GM19351 (cell line): ENCODE results near the gene RDH8.

ENCODE experiments used
- ATAC-seq: cut with Tn5 transposase; IDR thresholded peaks from one replicate; pipeline ENCODE4 v1.9.1; 2021; ENCODE audit warnings: mild to moderate bottlenecking, moderate library complexity; ENCODE audit not compliant: unreplicated experiment

RDH8 gene

GRCh38 chr19:10036601-10037071, 23.4 kb downstream of the RDH8 start:
- no peak for ATAC-seq

GRCh38 chr19:10037367-10037766, 24.1 kb downstream of the RDH8 start:
- no peak for ATAC-seq

GRCh38 chr19:10037809-10038208, 24.5 kb downstream of the RDH8 start:
- ATAC-seq: no peak

- no peak for ATAC-seq
Observed at GRCh38 chr19:10043286-10043927, 30.1 kb downstream of the RDH8 start.

- ATAC-seq: no peak
Observed at GRCh38 chr19:10044390-10044789, 31.1 kb downstream of the RDH8 start.

- ATAC-seq: no peak
Observed at GRCh38 chr19:10045371-10045770, 32.1 kb downstream of the RDH8 start.

- ATAC-seq: no peak
Observed at GRCh38 chr19:10049626-10050025, 36.3 kb downstream of the RDH8 start.

- ATAC-seq: no peak
Observed at GRCh38 chr19:10052602-10053360, 39.5 kb downstream of the RDH8 start.

- no peak for ATAC-seq
Observed at GRCh38 chr19:10061717-10062310, 48.5 kb downstream of the RDH8 start.

GRCh38 chr19:10068205-10068604, 54.9 kb downstream of the RDH8 start:
- ATAC-seq: no peak

GRCh38 chr19:10069046-10069445, 55.8 kb downstream of the RDH8 start:
- no peak for ATAC-seq

GRCh38 chr19:10070730-10071446, 57.6 kb downstream of the RDH8 start:
- ATAC-seq: no peak
